GM18498 (cell line): ENCODE measurements around the gene GNAQ.
A peak's percentile ranks its signal among the peaks of the same experiment; 100 is the strongest.

Experiments
- ATAC-seq: cut with Tn5 transposase; IDR thresholded peaks from one replicate; pipeline ENCODE4 v1.9.1; 2021; ENCODE audit warnings: mild to moderate bottlenecking, moderate library complexity; ENCODE audit not compliant: unreplicated experiment

GNAQ gene

GRCh38 chr9:77912895-77913693 is 118.5 kb downstream of the GNAQ start:
- no peak for ATAC-seq

GRCh38 chr9:77911928-77912327 is 119.7 kb downstream of the GNAQ start:
- ATAC-seq = no peak

GRCh38 chr9:77910194-77910621 is 121.4 kb downstream of the GNAQ start:
- ATAC-seq = no peak

- no peak for ATAC-seq
These were observed 122.3 kb downstream of the GNAQ start for GRCh38 chr9:77909306-77909705.

GRCh38 chr9:77908293-77908692 is 123.3 kb downstream of the GNAQ start:
- no peak for ATAC-seq

GRCh38 chr9:77907585-77907984 is 124.0 kb downstream of the GNAQ start:
- no peak for ATAC-seq

- no peak for ATAC-seq
These were observed 124.6 kb downstream of the GNAQ start for GRCh38 chr9:77906991-77907390.

- no peak for ATAC-seq
These were observed 127.8 kb downstream of the GNAQ start for GRCh38 chr9:77903666-77904285.

- no peak for ATAC-seq
These were observed 129.8 kb downstream of the GNAQ start for GRCh38 chr9:77901771-77902170.

GRCh38 chr9:77901018-77901417 is 130.6 kb downstream of the GNAQ start:
- ATAC-seq = no peak

GRCh38 chr9:77899679-77900354 is 131.8 kb downstream of the GNAQ start:
- ATAC-seq = no peak

- ATAC-seq = no peak
These were observed 132.7 kb downstream of the GNAQ start for GRCh38 chr9:77898864-77899263.

GRCh38 chr9:77896938-77897667 is 134.5 kb downstream of the GNAQ start:
- ATAC-seq = no peak

- ATAC-seq = no peak
These were observed 135.2 kb downstream of the GNAQ start for GRCh38 chr9:77896269-77896937.

GRCh38 chr9:77893706-77894105 is 137.9 kb downstream of the GNAQ start:
- ATAC-seq = no peak

GRCh38 chr9:77892955-77893514 is 138.6 kb downstream of the GNAQ start:
- no peak for ATAC-seq

- ATAC-seq = peak; percentile 80
These were observed 139.4 kb downstream of the GNAQ start for GRCh38 chr9:77892171-77892570.

GRCh38 chr9:77891128-77891800 is 140.3 kb downstream of the GNAQ start:
- ATAC-seq = no peak

GRCh38 chr9:77887662-77888061 is 143.9 kb downstream of the GNAQ start:
- ATAC-seq = no peak
